H9 (cell line): ENCODE measurements around the gene NUDT2. TPM values are rescaled to one million over a fixed set of nuclear protein-coding genes. Genes with fewer than 3 reads are reported as not detected.

ENCODE experiments used
- DNase-seq: peaks from one replicate; pipeline ENCODE4 v3.0.0-alpha.2; 2017
- H2AFZ ChIP-seq: one replicate; pipeline ENCODE4 v1.6.1; 2013; ENCODE audit warnings: mild to moderate bottlenecking, low read length, control low read depth, moderate library complexity
- H2AK5ac ChIP-seq: 2 replicates; pipeline ENCODE4 v1.6.1; 2013; ENCODE audit warnings: low read length, control low read depth, mixed read lengths; ENCODE audit not compliant: insufficient read length
- H2BK120ac ChIP-seq: one replicate; pipeline ENCODE4 v1.6.1; 2013; ENCODE audit warnings: low read depth, mild to moderate bottlenecking, low read length, control low read depth, inconsistent platforms; ENCODE audit not compliant: poor library complexity, severe bottlenecking
- H2BK12ac ChIP-seq: 2 replicates; pipeline ENCODE4 v1.6.1; 2013; ENCODE audit warnings: low read length, control low read depth, mixed read lengths, low read depth; ENCODE audit not compliant: insufficient read length
- H2BK15ac ChIP-seq: 2 replicates; pipeline ENCODE4 v1.6.1; 2013; ENCODE audit warnings: low read depth, low read length, control low read depth
- H2BK20ac ChIP-seq: one replicate; pipeline ENCODE4 v1.6.1; 2013; ENCODE audit warnings: low read depth, mild to moderate bottlenecking, low read length, control low read depth, inconsistent platforms; ENCODE audit not compliant: poor library complexity, severe bottlenecking
- H2BK5ac ChIP-seq: 2 replicates; pipeline ENCODE4 v1.6.1; 2013; ENCODE audit warnings: low read length, control low read depth, mixed read lengths; ENCODE audit not compliant: insufficient read length
- H3K14ac ChIP-seq: 2 replicates; pipeline ENCODE4 v1.6.1; 2013; ENCODE audit warnings: low read length, control low read depth; ENCODE audit not compliant: insufficient read depth
- H3K18ac ChIP-seq: 2 replicates; pipeline ENCODE4 v1.6.1; 2013; ENCODE audit warnings: low read depth, mild to moderate bottlenecking, mixed read lengths, low read length, control low read depth; ENCODE audit not compliant: insufficient read length
- H3K23ac ChIP-seq: 2 replicates; pipeline ENCODE4 v1.6.1; 2013; ENCODE audit warnings: low read length, control low read depth, mixed read lengths, low read depth; ENCODE audit not compliant: insufficient read length
- H3K23me2 ChIP-seq: 2 replicates; pipeline ENCODE4 v1.6.1; 2013; ENCODE audit warnings: low read depth, mild to moderate bottlenecking, mixed read lengths, low read length, control low read depth; ENCODE audit not compliant: insufficient read length, poor library complexity, severe bottlenecking
- H3K27ac ChIP-seq: 2 replicates; pipeline ENCODE4 v1.5.1; 2013; ENCODE audit warnings: low read length, control low read depth, mixed read lengths, low read depth; ENCODE audit not compliant: insufficient read length
- H3K27me3 ChIP-seq: 2 replicates; pipeline ENCODE4 v1.6.1; 2013; ENCODE audit warnings: low read length, control low read depth, inconsistent platforms; ENCODE audit not compliant: insufficient read depth
- H3K4ac ChIP-seq: 2 replicates; pipeline ENCODE4 v1.6.1; 2013; ENCODE audit warnings: low read depth, mild to moderate bottlenecking, control low read depth, inconsistent platforms, low read length, moderate library complexity
- H3K4me1 ChIP-seq: 2 replicates; pipeline ENCODE4 v1.6.1; 2013; ENCODE audit warnings: low read length, control low read depth, inconsistent platforms; ENCODE audit not compliant: insufficient read depth
- H3K4me2 ChIP-seq: 2 replicates; pipeline ENCODE4 v1.6.1; 2013; ENCODE audit warnings: low read length, control low read depth, mixed read lengths; ENCODE audit not compliant: insufficient read length, insufficient read depth
- H3K56ac ChIP-seq: 2 replicates; pipeline ENCODE4 v1.6.1; 2013; ENCODE audit warnings: low read depth, mild to moderate bottlenecking, mixed read lengths, low read length, control low read depth; ENCODE audit not compliant: insufficient read length
- H3K79me1 ChIP-seq: 2 replicates; pipeline ENCODE4 v1.6.1; 2013; ENCODE audit warnings: low read depth, mild to moderate bottlenecking, moderate library complexity, low read length, control low read depth, inconsistent platforms; ENCODE audit not compliant: insufficient read depth, poor library complexity, severe bottlenecking
- H3K79me2 ChIP-seq: 2 replicates; pipeline ENCODE4 v1.6.1; 2013; ENCODE audit warnings: low read length, control low read depth, inconsistent platforms; ENCODE audit not compliant: insufficient read depth
- H3K9ac ChIP-seq: 2 replicates; pipeline ENCODE4 v1.6.1; 2013; ENCODE audit warnings: low read length, control low read depth, mixed read lengths; ENCODE audit not compliant: insufficient read length; ENCODE audit errors: extremely low read depth
- H3K9me3 ChIP-seq: one replicate; pipeline ENCODE4 v1.6.1; 2013; ENCODE audit warnings: low read depth, low read length, inconsistent platforms; ENCODE audit not compliant: control insufficient read depth
- H3T11ph ChIP-seq: one replicate; pipeline ENCODE4 v1.6.1; 2013; ENCODE audit warnings: mild to moderate bottlenecking, low read length, control low read depth, inconsistent platforms
- H4K20me1 ChIP-seq: one replicate; pipeline ENCODE4 v1.6.1; 2013; ENCODE audit not compliant: control insufficient read depth, insufficient read length, insufficient read depth
- H4K5ac ChIP-seq: 2 replicates; pipeline ENCODE4 v1.6.1; 2013; ENCODE audit warnings: low read depth, mild to moderate bottlenecking, mixed read lengths, low read length, control low read depth; ENCODE audit not compliant: insufficient read length
- H4K8ac ChIP-seq: replicated peaks from 2 replicates; pipeline ENCODE4 v1.6.1; 2013; ENCODE audit warnings: low read length, control low read depth, mixed read lengths, low read depth; ENCODE audit not compliant: insufficient read length
- H4K91ac ChIP-seq: 2 replicates; pipeline ENCODE4 v1.6.1; 2013; ENCODE audit warnings: low read depth, mild to moderate bottlenecking, moderate library complexity, mixed read lengths, low read length, control low read depth; ENCODE audit not compliant: insufficient read length
- H3K27ac Mint-ChIP-seq, 3 experiments: 2 replicates in 2 of 3; 3 replicates in 1 of 3; pipeline ENCODE4 v1.8.0; 2020 to 2021; ENCODE audit warnings: mixed read lengths in 3 of 3, mild to moderate bottlenecking in 1 of 3, moderate library complexity in 1 of 3
- H3K27me3 Mint-ChIP-seq: 2 replicates; pipeline ENCODE4 v1.8.0; 2021; ENCODE audit warnings: low read depth, mild to moderate bottlenecking, moderate library complexity, mixed read lengths
- H3K36me3 Mint-ChIP-seq, 3 experiments: 2 replicates in 2 of 3; 3 replicates in 1 of 3; pipeline ENCODE4 v1.8.0; 2020 to 2021; ENCODE audit warnings: low read depth in 3 of 3, mixed read lengths in 3 of 3; ENCODE audit not compliant: insufficient read depth in 1 of 3
- H3K4me1 Mint-ChIP-seq, 2 experiments: 2 replicates each; pipeline ENCODE4 v1.8.0; 2020; ENCODE audit warnings: mixed read lengths in 2 of 2
- H3K4me3 Mint-ChIP-seq, 2 experiments: 2 replicates in 1 of 2; 3 replicates in 1 of 2; pipeline ENCODE4 v1.8.0; 2020 to 2021; ENCODE audit warnings: mild to moderate bottlenecking in 2 of 2, mixed read lengths in 2 of 2, moderate library complexity in 1 of 2
- H3K9me3 Mint-ChIP-seq, 2 experiments: 2 replicates in 1 of 2; 3 replicates in 1 of 2; pipeline ENCODE4 v1.8.0; 2020; ENCODE audit warnings: mild to moderate bottlenecking in 2 of 2, mixed read lengths in 2 of 2, moderate library complexity in 1 of 2
- CTCF ChIP-seq: fragments of 200-600 bp; sonication (generic); conservative IDR thresholded peaks from 3 replicates; pipeline ENCODE4 v1.8.0; 2021; ENCODE audit warnings: antibody characterized with exemption, mild to moderate bottlenecking
- WGBS: extraction: QIAGEN DNeasy Blood & Tissue Kit; methylation state at CpG from one replicate; pipeline ENCODE4 v1.1.7; 2013; ENCODE audit warnings: missing lambda C conversion rate, low lambda C conversion rate, mixed read lengths; ENCODE audit not compliant: insufficient read length; ENCODE audit errors: extremely low coverage; 5-methylcytosine and 5-hydroxymethylcytosine counted together
- total RNA-seq: library from RNA; stranded (reverse); gene quantifications from 2 replicates; pipeline ENCODE4 v1.2.1, GENCODE V29; 2021

Gene NUDT2
- total RNA-seq, 1 experiment from 2014 or later = 14.1 TPM

- Histone ChIP-seq H4K91ac (no peak overlapping the region), H2BK120ac (no peak overlapping the region), H3K9me3 (no peaks in the 10 kb centered on the region), H4K8ac (no peak overlapping the region), H4K5ac (no peak overlapping the region), H2BK5ac (no peak overlapping the region), H3K14ac (no peak overlapping the region), H3K27me3 (no peaks in the 10 kb centered on the region), H2AK5ac (no peak overlapping the region), H2BK15ac (no peak overlapping the region), H3K56ac (no peak overlapping the region), H3K9ac (no peak overlapping the region), H3K23me2 (peaks cover 8% of the 10 kb centered on the region), H2AFZ (no peak overlapping the region), H2BK12ac (no peak overlapping the region), H2BK20ac (no peak overlapping the region), H3K4ac (no peak overlapping the region), H3K18ac (no peak overlapping the region), H3K23ac (no peak overlapping the region), H3K79me1 (no peaks in the 10 kb centered on the region), H3T11ph (no peak overlapping the region), H3K27ac (no peak overlapping the region), H3K79me2 (no peaks in the 10 kb centered on the region), H3K4me2 (no peak overlapping the region), H3K4me1 (peaks cover 8% of the 10 kb centered on the region; the same call in 1 of the 2 replicates), H4K20me1 (no peaks in the 10 kb centered on the region)
- Mint-ChIP-seq H3K27ac (no peak overlapping the region), H3K4me3 (no peak overlapping the region), H3K27me3 (no peaks in the 10 kb centered on the region), H3K9me3 (peaks cover 0 to 3% of the 10 kb centered on the region in 2 experiments; a peak in 1 of 5 replicates), H3K36me3 (peaks cover 0 to 2% (median 0%) of the 10 kb centered on the region in 3 experiments; a peak in 2 of 7 replicates), H3K4me1 (peaks cover 40 to 49% of the 10 kb centered on the region in 2 experiments)
- DNase-seq = no peak
- WGBS = no CpG with 5 or more reads among the region's 1 CpG
- TF ChIP-seq CTCF = no peak
These were observed 1.8 kb downstream of the NUDT2 start for GRCh38 chr9:34331196-34331595.
